CD4-positive, alpha-beta T cell treated with Interleukin-6 for 4 hours (primary cell): ENCODE results near the gene GPR50.

ENCODE experiments used
- DNase-seq: peaks from one replicate; pipeline ENCODE4 v3.0.0-alpha.2; 2020; ENCODE audit warnings: mixed read lengths

GPR50 gene

DNA sequence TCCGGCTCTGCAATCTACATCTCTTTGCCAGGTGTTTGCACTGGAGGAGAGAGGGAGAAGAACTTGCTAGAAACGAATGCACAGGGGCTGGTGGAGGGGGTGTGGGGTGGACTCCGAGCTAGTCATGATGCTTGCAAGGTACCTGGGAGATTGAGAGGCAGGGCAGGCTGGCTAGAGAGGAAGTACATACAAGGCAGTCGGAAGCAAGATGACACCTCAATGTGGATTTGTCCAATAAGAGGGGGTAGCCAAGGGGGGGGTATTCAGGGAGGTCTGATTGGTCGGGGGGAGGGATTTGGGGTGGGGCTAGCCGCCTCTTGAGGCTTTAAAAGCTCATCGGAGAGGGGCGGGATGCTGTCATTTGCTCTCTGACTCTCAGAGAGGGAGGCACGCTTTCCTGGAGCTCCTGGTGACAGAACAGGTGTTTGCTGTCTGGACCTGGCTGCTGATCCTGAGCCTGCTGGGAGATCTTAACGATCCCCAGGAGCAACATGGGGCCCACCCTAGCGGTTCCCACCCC lies at the start of gene GPR50:
Gene GPR50 (plus strand): TSS at position 354 of the 520 bp plus-strand sequence. CDS start 138 bp downstream, at position 492.
- no peak for DNase-seq

DNA sequence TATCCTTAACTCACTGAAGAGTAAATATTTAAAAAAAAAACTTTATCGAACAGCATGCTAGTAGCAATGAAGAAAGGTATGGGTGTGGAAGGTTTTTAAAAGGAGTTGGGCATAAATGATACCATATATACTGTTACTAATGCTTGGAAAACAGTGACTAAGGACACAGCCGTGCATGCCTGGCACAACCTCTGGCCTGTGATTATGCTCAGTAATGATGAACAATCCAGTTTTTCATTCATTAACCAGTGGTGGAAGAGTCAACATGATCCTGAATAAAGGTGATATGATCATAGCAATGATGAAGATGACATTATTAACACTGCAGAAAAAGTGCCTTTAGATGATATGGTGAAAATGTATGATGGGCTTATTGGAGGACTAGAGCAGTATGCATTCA lies 43.9 kb upstream of the GPR50 start:
- DNase-seq, result no peak

DNA sequence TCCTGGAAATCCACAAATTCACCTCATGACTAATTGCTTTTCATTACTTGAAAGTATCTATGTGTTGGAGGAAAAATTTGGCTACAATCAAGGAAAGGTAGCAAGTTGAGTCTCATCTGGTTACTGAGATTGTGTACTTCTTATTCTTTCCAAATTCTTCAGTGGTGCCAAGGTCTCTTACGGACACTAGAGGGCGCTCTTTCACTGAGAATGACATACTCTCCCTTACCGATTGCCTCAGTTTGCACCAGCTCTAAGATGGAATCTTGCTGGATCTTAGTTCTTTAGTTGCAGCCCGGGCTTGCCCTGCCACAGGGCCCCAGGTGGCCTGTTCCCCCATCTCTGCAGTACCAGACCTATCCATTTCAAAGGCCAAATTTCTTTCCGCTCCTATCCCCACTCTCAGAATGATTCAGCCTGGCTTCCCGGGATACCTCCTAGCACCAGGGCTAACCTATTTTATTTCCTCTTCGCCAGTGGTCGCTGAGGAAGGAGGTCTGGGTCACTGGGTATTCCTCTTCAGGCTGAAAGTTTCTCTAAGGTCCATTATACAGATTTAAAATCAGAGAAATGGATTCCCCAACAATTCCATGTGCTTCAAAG lies 24.6 kb upstream of the GPR50 start:
- DNase-seq, result peak; percentile 45

DNA sequence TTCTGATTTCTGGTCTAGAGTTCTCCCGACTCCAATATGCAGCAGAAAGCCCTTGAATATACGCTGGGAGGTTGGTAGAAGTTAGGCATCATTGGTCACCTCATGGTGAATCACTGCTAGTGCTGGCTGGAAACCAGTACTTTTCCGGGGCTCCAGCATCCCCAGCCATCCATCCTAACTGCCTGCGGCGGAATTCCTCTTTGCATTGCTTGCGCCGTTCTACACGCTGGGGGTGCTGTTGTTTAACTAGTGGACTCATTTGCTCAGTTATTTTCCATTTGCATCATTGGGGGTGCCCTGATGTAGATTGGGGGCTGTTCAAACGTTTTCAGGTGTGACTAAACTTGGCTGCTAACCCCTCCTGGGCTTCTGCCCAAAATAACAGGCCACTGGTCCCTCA lies 23.3 kb upstream of the GPR50 start:
- no peak for DNase-seq

DNA sequence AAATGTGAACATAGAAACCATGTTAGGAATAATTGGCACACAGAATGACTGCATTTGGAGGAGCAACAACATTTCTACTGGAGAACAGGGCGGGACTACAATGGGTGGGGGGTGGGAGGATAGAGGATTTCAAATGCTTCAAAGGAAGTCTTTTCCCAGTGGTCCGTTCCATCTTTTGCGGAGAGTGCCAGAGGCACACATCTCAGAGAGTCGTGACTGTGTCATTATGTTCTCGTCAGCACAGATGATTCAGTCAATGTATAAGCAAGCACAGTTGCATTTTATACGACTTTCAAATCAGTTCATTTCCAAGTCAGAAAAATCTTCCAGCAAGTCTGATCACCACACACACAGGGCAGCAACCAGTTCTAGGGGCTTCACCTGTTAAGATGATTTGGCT lies 22.7 kb upstream of the GPR50 start:
- no peak for DNase-seq

DNA sequence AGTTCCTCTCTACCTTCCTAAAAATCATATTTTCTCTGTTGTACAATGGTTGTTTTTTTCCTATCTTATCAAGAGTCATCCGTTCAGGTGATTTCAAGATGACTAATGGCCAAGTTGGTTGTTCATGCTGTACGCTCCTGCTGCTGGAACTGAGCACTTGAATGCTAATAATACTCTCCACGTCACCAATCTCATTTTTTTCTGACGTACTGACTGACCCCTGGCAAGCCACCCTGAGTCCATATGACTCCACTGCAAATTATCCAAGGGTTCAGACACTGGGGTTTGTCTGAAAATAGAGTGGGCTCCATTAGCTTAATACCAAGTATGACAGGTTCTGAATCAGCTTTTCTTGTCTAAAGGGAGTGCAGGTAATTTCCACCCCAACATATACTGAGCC lies 21.1 kb upstream of the GPR50 start:
- no peak for DNase-seq

DNA sequence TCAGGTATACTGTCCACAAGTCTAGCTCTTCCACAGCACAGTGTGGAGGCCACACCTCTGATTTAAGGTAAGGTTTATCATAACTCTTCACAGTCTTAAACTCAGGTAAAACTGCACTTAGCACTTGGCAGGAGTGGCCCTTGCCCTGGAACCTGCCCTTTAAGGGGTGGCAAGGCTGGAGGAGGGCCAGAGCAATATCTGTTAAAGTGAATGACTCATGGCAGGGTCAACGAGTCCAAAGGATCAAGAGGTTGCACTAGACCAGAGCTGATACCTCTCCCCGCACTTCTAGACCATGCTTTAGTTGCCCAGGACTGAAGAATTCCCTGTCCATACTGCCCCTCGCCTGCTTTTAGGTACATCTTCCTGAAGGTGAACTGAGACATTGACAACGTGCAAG lies 14.7 kb upstream of the GPR50 start:
- DNase-seq, result no peak

DNA sequence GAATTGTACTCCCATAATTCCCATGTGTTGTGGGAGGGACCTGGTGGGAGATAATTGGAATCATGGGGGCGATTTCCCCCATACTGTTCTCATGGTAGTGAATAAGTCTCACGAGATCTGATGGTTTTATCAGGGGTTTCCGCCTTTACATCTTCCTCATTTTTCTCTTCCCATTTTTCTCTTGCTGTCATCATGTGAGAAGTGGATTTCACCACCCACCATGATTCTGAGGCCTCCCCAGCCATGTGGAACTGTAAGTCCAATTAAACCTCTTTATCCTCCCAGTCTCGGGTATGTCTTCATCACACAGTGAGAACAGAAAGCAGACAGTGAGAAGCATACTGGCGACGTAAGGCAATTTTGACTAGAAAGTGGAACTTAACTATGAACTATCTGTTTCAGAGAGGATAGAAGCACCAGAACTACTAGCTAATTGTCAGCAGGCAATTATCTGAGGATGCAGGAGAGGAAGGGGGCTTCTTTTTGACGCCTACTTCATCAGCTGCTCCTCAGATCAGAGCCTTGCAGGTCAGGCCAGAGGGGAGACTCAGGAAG lies 8.5 kb upstream of the GPR50 start:
- DNase-seq, result no peak

DNA sequence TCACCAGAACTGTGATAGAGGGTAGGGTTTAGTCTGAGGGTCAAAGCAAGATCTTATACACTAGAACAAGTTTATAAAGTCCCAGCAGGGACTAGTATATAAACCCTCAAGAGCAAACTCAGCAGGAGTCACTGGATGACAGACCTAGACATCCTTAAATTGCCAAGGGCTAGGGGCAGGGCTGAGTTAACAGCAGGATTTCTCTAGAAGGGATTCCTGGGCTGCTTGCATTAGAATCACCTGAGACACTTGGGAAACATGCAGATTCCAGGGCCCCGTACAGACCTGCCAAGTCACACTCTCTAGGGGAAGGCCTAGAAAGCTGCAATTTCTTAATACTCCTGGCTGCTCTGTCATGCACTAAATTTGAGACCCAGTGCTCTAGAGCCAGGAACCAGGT lies 6.6 kb upstream of the GPR50 start:
- DNase-seq, result no peak

DNA sequence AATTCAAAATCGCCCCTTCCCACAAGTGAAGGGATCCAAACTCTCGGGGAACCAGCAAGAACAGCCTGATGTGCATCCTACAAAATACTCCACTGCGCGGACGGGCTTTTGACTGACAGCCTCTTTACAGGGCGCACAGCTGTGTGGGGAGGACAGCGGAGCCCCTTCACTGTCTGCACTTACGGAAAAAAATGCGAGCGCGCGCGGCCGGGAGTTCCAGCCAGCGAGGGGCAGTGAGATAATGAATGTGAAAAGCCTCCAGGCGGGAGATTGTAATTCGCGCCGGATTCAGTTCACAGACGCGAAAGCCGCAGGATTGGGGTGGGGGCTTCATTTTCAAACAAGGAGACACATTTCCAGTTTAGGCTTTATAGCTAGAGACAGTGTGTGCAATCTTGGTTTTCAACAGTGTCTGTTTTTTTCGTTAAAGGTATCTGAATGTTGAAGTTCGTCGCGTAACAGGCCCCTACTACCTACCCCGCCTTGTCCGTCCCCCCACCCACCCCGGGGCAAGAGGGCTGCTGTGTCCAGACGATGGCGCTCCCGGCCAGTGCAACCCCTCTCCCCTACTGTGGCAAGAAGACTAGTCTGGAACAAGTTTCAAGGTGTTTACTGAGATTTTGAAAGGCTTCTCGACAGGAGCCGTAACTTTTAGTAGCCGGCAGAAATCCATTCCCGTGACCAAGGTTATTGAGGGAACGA lies 1.7 kb upstream of the GPR50 start:
- no peak for DNase-seq

DNA sequence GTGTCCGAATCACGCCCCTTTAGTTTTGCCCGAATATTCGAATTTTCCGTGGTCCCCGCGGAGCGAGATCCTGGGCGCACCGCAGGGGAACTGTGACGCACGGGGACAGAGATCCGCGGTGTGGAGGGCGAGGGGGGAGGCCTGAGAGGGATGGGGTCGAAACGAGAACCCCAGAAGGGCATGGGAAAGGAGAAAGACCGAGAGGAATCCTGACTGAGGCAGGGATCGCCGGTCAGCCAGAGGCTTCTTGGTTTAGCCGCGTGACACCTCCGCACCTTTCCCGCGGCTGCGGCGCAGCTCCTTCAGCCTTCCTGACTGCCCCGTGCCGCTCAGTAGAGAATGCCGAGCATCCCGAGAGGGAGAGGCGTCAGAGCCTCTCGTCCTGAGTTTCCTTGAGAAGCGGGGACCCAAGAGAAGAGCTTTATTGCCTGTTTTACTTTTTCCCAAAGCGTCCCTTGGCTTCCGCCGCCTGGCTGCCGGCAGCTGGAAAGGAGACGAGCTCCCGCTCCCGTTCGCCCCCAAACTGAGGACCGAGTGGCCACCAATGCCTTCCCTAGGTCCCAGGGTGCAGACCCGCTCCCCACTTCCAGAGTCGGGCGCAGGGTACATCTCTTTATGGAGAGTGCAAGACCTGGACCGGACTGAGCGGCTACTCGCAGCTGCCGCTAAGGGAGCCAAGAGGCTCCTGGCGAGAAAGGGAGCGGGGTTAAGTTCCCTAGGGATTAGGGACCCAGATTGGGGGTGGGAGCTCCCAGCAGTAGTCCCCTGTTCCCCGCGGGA lies 911 bp upstream of the GPR50 start:
- no peak for DNase-seq

DNA sequence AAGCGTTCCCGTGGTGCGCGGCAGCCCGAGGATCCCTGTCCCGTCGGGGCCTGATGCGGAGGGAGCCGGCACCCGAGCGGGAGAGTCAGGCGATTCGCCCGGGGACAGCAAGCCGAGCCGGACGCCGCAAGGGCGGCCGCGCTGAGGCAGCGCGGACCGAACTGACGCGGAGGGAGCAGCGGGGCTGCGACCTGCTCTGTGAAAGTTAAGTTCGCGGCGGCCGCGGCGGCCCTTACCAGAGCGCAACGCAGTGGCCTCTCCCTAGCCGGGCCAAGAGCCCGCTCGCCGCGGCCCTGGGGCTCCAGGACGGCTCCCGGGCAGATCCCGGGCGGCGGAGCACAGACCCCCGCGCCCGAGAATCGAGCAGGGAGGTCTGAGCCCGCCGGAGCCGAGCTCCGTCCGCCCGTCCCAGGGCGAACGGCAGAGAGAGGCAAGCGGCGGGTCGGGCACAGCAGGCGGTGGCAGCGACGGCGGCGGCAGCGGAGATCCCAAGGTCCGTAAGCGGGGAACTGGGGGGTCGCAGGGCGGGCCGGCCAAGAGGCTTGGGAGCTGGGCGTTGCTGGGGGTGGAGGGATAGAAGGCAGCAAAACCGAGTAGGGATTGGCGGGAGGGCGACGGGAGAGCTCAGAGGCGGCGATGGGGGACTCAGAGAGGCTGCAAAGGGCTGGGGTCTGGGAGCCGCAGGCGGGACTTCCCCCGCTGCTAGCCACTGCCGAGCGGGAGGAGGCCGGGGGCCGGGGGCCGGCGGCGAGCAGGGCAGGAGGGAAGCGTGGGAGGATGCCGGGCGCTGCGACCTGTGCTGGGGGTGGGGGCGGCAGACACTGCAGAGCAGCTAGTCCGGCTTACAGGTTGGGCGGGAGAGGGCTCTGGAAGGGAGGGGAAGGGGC lies 1.0 kb downstream of the GPR50 start:
- DNase-seq, result no peak

DNA sequence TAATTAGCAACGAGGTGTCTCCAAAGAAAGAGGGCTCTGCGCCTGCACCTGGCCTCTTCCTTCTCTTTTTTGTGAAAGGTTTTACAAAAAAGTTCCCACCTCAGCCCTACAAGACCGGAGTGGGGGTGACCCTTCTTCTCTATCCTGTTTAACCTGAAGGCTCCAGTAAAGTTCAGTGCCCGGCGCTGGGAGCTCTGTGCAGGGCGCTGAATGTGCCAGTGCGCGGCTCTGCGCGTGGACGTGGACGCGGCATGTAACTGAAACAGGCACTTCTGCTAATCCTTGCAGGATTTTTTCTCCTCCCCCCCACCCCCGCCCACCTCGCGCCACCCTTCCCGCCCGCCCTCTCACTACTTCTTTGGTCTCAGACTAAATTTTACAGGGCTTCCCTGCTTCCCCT lies 2.4 kb downstream of the GPR50 start:
- DNase-seq, result no peak

DNA sequence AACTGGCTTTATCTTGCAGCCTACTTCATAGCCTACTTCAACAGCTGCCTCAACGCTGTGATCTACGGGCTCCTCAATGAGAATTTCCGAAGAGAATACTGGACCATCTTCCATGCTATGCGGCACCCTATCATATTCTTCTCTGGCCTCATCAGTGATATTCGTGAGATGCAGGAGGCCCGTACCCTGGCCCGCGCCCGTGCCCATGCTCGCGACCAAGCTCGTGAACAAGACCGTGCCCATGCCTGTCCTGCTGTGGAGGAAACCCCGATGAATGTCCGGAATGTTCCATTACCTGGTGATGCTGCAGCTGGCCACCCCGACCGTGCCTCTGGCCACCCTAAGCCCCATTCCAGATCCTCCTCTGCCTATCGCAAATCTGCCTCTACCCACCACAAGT lies 4.0 kb downstream of the GPR50 start:
- DNase-seq, result no peak

DNA sequence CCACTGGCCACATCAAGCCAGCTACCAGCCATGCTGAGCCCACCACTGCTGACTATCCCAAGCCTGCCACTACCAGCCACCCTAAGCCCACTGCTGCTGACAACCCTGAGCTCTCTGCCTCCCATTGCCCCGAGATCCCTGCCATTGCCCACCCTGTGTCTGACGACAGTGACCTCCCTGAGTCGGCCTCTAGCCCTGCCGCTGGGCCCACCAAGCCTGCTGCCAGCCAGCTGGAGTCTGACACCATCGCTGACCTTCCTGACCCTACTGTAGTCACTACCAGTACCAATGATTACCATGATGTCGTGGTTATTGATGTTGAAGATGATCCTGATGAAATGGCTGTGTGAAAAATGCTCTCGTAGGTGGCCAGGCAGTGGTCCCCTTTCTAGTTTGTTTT lies 4.7 kb downstream of the GPR50 start:
- no peak for DNase-seq

DNA sequence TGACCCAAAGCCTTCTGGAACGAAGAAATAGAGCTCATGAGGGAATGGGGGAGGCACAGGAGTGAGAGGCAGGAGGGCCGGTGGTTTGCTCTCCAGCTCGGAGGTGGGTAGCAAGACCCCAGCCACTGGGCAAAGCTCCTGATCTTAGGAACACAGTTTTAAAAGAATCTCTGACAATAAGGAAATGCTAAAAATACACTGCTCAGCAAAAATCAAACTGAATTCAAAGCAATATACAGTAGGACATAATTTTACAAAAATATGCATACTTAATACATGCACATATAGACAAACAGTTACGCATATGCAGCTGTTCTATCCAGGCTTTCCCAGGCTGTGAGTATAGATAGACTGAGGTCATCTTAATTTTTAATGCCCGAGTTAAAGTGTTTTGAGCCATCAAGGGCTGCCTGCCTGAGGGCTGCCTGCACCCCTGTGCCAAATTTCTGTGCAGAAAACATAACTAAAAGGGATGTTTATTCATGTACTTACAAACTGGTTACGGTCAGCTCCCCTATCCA lies 6.9 kb downstream of the GPR50 start:
- no peak for DNase-seq

DNA sequence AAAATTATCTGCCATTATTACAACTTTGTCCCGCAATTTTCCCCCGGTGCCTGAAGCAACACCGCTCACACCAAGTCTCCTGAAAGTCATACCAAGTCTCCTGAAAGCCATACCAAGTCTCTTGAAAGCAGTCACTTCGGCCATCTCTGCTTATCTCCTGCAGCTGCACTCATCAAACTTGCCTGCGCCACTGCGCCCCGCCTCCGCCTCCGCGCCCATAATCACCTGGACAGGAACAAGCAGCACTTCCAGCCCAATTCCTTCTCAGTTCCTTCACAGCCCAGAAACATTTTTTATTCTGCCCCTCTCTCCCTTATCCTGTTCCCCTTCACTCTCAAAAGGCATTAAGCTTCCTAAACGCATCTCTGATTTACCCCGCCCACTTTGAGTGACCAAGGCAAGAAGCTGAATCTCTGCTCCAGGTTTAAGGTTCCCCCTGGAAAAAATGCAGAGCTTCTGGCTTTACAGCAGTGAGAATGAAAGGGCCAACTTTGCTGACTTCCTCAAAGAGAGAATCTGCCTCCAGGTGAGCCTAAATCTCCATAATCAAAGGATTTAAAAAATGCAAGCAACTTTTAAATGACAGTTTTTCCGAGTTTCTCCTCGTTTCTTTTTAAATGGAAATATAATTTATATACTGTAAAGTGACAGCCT lies 7.7 kb downstream of the GPR50 start:
- no peak for DNase-seq

DNA sequence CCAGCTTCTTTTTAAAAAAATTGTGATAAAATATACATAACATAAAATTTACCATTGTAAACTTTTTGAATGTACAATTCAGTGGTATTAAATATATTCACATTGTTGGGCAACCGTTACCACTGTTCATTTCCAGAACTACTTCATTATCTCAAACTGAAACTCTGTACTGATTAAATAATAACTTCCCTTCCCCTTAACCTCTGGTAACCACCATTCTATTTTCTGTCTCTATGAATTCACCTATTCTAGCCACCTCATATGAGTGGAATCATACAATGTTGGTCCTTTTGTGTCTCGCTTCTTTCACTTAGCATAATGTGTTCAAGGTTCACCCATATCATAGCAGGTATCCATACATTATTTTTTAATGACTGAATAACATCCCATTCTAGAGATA lies 8.3 kb downstream of the GPR50 start:
- no peak for DNase-seq

DNA sequence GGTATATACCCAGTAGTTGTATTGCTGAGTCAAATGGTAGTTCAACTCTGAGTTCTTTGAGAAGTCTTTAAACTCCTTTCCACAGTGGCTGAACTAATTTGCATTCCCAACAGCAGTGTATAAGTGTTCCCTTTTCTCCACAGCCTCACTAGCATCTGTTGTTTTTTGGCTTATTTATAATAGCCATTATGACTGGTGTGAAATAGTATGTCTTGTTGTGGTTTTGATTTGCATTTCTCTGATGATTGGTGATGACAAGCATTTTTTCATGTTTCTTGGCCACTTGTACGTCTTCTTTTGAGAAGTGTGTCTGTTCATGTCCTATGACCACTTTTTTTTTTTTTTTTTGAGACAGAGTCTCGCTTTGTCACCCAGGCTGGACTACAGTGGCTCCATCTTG lies 30.5 kb downstream of the GPR50 start:
- no peak for DNase-seq

DNA sequence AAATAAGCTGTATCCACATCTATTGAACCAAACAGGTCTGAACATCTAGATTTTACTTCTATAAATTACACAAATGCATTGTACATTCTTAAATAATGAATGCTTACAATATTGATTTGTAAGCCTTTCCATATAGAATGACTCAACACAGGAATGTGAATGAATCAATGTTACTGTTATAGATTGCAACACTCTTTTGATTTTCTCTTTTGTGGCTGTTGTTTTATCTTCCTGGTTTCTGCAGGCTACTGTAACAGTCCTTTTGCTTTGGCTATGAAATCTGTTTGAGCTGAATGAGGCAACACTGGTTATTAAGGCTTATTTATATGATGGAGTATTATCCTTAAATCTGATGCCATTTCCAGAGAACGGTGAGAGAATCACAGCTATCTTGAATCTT lies 49.5 kb downstream of the GPR50 start:
- DNase-seq, result no peak

DNA sequence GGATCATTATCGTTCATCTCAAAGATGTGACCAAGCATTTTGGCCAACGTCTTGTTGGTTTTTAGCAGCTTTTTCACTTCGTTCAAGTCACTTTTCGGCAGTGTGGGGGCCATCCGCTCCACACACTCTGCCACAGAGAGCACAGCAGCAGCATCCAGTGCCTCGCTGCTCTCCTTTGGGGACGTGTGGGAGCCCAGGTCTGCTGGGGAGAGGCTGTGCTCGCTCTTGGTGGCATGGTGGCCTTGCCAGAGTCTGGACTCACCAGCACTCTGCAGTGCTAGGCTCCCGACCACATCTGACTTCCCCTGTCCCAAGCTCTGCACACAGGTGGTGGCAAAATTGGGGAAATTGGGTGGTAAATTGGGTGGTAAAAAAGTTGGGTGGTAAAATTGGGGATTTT lies 50.6 kb downstream of the GPR50 start:
- no peak for DNase-seq

DNA sequence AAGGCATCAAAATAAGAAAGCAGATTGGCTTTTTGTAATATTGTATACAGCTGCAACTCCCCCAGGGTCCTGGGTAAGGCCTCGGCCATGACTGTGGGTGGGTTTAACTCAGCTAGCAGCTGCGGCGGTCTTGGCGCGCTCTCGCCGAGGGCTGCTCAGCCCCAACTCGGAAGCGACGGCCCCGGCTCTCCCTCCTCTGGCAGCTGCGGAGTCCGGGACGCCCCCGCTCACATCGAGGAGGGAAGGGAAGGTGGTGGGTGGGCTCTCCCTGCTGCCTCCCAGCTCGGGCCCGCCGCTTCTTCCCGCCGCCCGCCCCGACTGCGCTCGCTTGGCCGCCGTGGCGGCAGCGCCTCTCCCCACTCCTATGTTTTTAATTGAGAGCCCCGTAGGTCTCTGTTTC lies 51.2 kb downstream of the GPR50 start:
- no peak for DNase-seq
